Measurements from ENCODE around the gene GBP1. TPM values are rescaled to one million over a fixed set of nuclear protein-coding genes. Genes with fewer than 3 reads are reported as not detected.

The GBP1 gene
- total RNA-seq, 2 experiments from 2014 or later, result not detected

- H2AFZ ChIP-seq (ENCODE audit: low read length), result no peak overlapping the region
- no peak for DNase-seq (ENCODE audit: low spot score)
- no peaks in the 10 kb centered on the region for H3K9me2 ChIP-seq (ENCODE audit: insufficient read depth, low read length)
- no peak for TF ChIP-seq CTCF (conservative IDR thresholded peaks at IDR 0.05; ENCODE audit: low read length)
- TF ChIP-seq EZH2phosphoT487 (IDR thresholded peaks at IDR 0.05; ENCODE audit: borderline replicate concordance, low read depth, low read length), result no peak
- no peaks in the 10 kb centered on the region for H3K79me2 ChIP-seq (ENCODE audit: insufficient read depth, low read depth, low read length)
- CTCF ChIA-PET (ENCODE audit: unreplicated experiment), result no interaction called here
- H3K36me3 ChIP-seq (ENCODE audit: insufficient read depth, low read length), result no peaks in the 10 kb centered on the region
- no peaks in the 10 kb centered on the region for H3K4me1 ChIP-seq (ENCODE audit: insufficient read depth, low read length, poor library complexity, severe bottlenecking)
- H4K20me1 ChIP-seq (ENCODE audit: insufficient read depth, low read length), result no peaks in the 10 kb centered on the region
- POLR2A ChIA-PET, result interaction anchor here (1.0 kb wide), 1 partner anchor 13 kb away, joined by 3 read pairs; no protein-coding TSS in a partner anchor
- H3K4me3 ChIP-seq (ENCODE audit: low read depth, low read length, poor library complexity, severe bottlenecking), result no peak overlapping the region
- intact Hi-C loops (cut with micrococcal nuclease; ENCODE audit: unreplicated experiment), result no loop called here
- H3K4me2 ChIP-seq (ENCODE audit: low read length), result no peak overlapping the region
- H3K9me3 ChIP-seq (ENCODE audit: low read length), result no peaks in the 10 kb centered on the region
- no peak overlapping the region for H3K27ac ChIP-seq (ENCODE audit: low read depth, low read length, poor library complexity, severe bottlenecking)
- no TSS peak for BruUV-seq (replicated peaks)
Measured at GRCh38 chr1:89008511-89008910, 56.5 kb downstream of the GBP1 start.

- intact Hi-C loops (cut with micrococcal nuclease; ENCODE audit: unreplicated experiment), result no loop called here
Measured at GRCh38 chr1:89005286-89006151, 59.5 kb downstream of the GBP1 start.

More at GRCh38 chr1:89005286-89006151, 59.5 kb downstream of the GBP1 start:
- no peak overlapping the region for H3K27ac ChIP-seq (ENCODE audit: low read depth, low read length, poor library complexity, severe bottlenecking)
- no peak overlapping the region for H3K4me3 ChIP-seq (ENCODE audit: low read depth, low read length, poor library complexity, severe bottlenecking)
- POLR2A ChIA-PET, result no interaction called here
- DNase-seq (ENCODE audit: low spot score), result no peak
- H3K9me3 ChIP-seq (ENCODE audit: low read length), result no peaks in the 10 kb centered on the region
- no peaks in the 10 kb centered on the region for H3K36me3 ChIP-seq (ENCODE audit: insufficient read depth, low read length)
- no peaks in the 10 kb centered on the region for H3K79me2 ChIP-seq (ENCODE audit: insufficient read depth, low read depth, low read length)
- H3K4me1 ChIP-seq (ENCODE audit: insufficient read depth, low read length, poor library complexity, severe bottlenecking), result no peaks in the 10 kb centered on the region
- no peak overlapping the region for H3K4me2 ChIP-seq (ENCODE audit: low read length)
- TF ChIP-seq EZH2phosphoT487 (IDR thresholded peaks at IDR 0.05; ENCODE audit: borderline replicate concordance, low read depth, low read length), result no peak
- TF ChIP-seq CTCF (conservative IDR thresholded peaks at IDR 0.05; ENCODE audit: low read length), result no peak
- no peaks in the 10 kb centered on the region for H3K9me2 ChIP-seq (ENCODE audit: insufficient read depth, low read length)
- no peak overlapping the region for H2AFZ ChIP-seq (ENCODE audit: low read length)
- no peaks in the 10 kb centered on the region for H4K20me1 ChIP-seq (ENCODE audit: insufficient read depth, low read length)
- CTCF ChIA-PET (ENCODE audit: unreplicated experiment), result no interaction called here
- BruUV-seq (replicated peaks), result no TSS peak

Small RNA genes lying within 50 kb of the gene (small RNA-seq; reads per million reads assigned to genes)
- not detected for gene RF00019

Other genes starting within 250 kb of the GBP1 start
- 40.3 and 41.1 TPM in 2 replicates for gene GTF2B, start 173.6 kb downstream of the GBP1 start, total RNA-seq (2014; rRNA removed; shearing (Covaris generic))
- gene GTF2B, start 173.6 kb downstream of the GBP1 start, total RNA-seq (2022), result 28.9 and 30.8 TPM in 2 replicates
- 5.9 and 7.5 TPM in 2 replicates for gene KYAT3, start 72.6 kb downstream of the GBP1 start, total RNA-seq (2014; rRNA removed; shearing (Covaris generic))
- gene KYAT3, start 72.6 kb downstream of the GBP1 start, total RNA-seq (2022), result 24.1 and 26.3 TPM in 2 replicates
- gene RBMXL1, start 72.6 kb downstream of the GBP1 start, total RNA-seq (2014; rRNA removed; shearing (Covaris generic)), result 6.7 and 7.0 TPM in 2 replicates
- gene RBMXL1, start 72.6 kb downstream of the GBP1 start, total RNA-seq (2022), result 13.7 and 15.3 TPM in 2 replicates
- 0.25 and 0.28 TPM in 2 replicates for gene GBP3, start 42.3 kb downstream of the GBP1 start, total RNA-seq (2014; rRNA removed; shearing (Covaris generic))
- 0.17 and 0.49 TPM in 2 replicates for gene GBP3, start 42.3 kb downstream of the GBP1 start, total RNA-seq (2022)
- not detected in 2 replicates for gene GBP2, start 60.9 kb upstream of the GBP1 start, total RNA-seq (2014; rRNA removed; shearing (Covaris generic))
- not detected in 2 replicates for gene GBP2, start 60.9 kb upstream of the GBP1 start, total RNA-seq (2022)
- not detected in 2 replicates for gene GBP7, start 110.8 kb upstream of the GBP1 start, total RNA-seq (2014; rRNA removed; shearing (Covaris generic))
- not detected in 2 replicates for gene GBP7, start 110.8 kb upstream of the GBP1 start, total RNA-seq (2022)
- gene GBP4, start 133.7 kb upstream of the GBP1 start, total RNA-seq (2014; rRNA removed; shearing (Covaris generic)), result not detected in 2 replicates
- gene GBP4, start 133.7 kb upstream of the GBP1 start, total RNA-seq (2022), result not detected in 2 replicates
- not detected in 2 replicates for gene GBP5, start 207.7 kb upstream of the GBP1 start, total RNA-seq (2014; rRNA removed; shearing (Covaris generic))
- not detected in 2 replicates for gene GBP5, start 207.7 kb upstream of the GBP1 start, total RNA-seq (2022)

Measured in OCI-LY7 (cell line).